Hematopoietic multipotent progenitor cell treated with erythropoietin and hydrocortisone succinate and interleukin-3 and kit ligand, for 8 days (in vitro differentiated cells): ENCODE results near the gene C9orf43.
"Not testable (repeated sequence)": the region's sequence is repeated elsewhere in the genome, so short reads cannot be mapped to it uniquely, and the experiment has no call there.

Experiments used
- DNase-seq: peaks from one replicate; pipeline ENCODE4 v3.0.0-alpha.2; 2015

The C9orf43 gene, protein sequence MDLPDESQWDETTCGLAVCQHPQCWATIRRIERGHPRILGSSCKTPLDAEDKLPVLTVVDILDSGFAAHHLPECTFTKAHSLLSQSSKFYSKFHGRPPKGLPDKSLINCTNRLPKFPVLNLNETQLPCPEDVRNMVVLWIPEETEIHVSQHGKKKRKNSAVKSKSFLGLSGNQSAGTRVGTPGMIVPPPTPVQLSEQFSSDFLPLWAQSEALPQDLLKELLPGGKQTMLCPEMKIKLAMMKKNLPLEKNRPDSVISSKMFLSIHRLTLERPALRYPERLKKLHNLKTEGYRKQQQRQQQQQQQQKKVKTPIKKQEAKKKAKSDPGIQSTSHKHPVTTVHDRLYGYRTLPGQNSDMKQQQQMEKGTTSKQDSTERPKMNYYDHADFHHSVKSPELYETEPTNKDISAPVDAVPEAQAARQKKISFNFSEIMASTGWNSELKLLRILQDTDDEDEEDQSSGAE

DNA sequence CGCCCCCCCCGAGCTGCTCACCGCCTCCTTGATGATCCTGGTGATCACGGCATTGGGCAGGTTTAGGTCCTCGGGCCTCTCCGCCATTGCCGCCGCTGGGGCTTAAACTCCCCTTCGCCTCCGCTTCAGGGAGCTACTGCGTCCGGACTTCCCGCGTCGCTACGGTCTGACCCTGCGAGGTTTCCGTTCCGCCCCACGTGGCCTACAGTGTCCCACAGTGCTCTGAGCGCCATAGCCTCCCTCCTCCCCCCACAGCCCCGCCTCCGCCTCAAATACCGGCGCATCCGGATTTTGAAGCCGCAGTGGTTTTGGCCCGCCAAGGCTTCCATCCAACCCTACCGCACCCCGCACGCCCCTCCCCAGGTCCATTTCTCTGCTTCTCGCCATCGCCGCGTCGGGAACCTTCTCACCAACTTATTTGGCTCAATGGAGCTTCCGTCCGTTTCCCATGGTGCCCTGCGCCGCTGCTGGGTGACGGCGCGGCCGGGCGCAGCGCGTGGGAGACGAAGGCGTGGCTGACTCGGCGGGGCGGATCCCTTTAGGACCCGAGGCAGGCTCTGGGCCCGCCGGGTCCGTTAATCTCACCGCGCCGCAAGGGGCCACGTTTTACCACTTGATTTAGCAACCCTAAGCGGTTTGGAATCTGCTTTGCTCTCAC lies at the start of gene C9orf43, which contains the start of gene POLE3:
TSS of gene C9orf43 (plus strand) at position 541 of the 658 bp plus-strand sequence. CDS start 2,747 bp downstream, outside the sequence.
TSS of gene POLE3 (minus strand) at position 469 of the 658 bp plus-strand sequence. CDS start at position 87, 382 bp downstream.
- peak; percentile 96 for DNase-seq

DNA sequence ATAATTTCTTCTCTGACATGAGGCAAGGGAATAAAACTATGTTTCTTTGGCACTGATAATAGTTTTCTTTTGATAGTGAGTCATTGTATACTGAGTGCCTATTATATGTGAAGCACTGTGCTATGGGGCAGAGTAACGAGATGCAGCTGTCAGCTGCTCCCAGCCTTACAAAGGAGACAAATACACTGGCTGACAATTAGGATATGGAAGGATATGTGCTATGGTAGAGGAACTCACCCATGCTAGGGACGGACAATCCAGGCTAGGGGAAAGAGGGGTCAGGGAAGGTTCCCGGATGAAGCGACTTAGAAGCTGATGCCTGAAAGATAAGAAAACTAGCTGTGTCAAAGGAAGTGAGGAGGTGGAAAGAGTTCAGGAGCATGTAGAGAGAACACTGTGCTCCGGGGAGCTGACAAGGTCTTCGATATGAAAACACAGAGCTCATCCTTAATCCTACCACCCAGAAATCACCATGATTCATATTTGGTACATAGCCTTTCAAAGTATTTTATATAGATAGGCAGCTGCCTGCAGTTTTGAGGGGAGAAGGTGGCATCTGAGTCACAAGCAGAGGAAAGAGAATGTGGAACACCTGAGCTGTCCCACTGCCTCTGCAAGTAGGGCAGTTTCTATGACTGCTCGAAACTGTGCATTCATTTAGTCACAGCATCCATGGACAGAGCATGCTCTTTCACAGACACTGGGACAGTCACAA lies 49.1 kb upstream of the C9orf43 start:
- DNase-seq: no peak

DNA sequence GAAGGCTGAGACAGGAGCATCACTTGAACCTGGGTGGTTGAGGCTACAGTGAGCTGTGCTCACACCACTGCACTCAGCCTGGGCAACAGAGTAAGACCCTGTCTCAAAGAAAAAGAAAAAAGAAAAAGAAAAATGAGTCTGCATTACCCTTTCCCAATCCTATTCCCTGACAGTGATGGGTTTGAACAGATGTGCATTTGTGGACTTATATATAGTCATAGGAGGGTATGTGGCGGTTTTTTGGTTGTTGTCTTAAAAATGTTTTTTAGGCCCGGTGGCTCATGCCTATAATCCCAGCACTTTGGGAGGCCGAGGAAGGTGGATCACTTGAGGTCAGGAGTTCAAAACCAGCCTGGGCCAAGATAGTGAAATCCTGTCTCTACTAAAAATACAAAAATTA lies 47.2 kb upstream of the C9orf43 start:
- no peak for DNase-seq

DNA sequence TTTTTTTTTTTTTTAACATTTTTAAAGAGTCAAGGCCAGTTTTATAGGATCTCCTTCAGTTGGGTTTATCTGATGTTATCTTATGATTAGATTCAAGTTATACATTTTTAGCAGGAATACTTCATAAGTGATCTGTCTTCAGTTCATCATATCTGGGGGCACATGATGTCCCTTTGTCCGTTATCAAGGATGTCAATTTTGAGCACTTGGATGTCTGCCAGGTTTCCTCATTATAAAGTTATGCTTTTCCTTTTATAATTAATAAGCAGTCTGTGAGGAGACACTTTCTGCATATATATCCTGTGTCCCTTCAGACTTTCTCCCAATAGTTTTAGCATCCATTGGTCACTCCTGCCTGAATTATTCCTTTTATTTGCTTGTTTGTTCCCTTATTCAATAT lies 45.6 kb upstream of the C9orf43 start:
- peak; percentile 81 for DNase-seq

DNA sequence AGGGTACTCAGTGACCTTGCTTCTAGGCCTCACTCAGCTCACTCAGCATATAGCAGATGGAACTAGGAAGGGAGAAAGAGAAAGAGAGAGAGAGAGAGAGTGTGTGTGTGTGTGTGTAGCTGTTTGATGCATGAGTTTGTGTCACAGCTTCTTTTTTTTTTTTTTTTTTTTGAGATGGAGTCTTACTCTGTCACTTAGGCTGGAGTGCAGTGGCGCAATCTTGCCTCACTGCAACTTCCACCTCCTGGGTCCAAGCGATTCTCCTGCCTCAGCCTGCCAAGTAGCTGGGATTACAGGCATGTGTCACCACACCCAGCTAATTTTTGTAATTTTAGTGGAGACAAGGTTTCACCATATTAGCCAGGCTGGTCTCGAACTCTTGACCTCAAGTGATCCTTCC lies 44.9 kb upstream of the C9orf43 start:
- DNase-seq: not testable (repeated sequence)

DNA sequence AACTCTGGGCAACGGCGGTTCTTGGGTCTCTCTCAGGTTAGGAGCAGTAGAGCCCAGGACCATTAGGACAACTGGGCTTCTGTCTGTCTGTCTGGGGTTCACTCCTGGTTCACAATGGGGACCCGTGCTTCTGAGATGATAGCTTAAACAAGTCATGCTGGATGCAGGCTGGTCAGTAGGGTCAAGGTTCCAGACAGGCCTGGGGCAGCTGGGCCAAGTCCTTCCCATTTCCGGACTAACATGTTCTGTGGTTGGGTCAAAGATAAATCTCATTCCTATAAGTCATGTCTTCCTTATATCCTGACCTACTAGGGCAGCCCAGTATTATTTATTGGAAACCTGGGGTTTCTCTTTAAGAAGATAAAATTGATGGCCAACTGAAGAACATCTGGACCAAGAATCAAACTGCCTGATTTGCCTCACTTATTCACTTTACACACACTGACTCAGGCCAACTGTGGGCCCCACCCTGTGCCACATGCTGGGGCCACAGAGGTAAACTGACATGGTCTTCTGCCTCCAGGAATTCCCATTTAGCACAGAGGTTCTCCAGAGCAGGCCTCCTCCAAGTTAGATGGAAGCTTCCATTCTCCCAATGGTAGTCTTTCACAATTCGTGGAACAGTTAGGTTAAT lies 42.1 kb upstream of the C9orf43 start:
- DNase-seq: no peak

DNA sequence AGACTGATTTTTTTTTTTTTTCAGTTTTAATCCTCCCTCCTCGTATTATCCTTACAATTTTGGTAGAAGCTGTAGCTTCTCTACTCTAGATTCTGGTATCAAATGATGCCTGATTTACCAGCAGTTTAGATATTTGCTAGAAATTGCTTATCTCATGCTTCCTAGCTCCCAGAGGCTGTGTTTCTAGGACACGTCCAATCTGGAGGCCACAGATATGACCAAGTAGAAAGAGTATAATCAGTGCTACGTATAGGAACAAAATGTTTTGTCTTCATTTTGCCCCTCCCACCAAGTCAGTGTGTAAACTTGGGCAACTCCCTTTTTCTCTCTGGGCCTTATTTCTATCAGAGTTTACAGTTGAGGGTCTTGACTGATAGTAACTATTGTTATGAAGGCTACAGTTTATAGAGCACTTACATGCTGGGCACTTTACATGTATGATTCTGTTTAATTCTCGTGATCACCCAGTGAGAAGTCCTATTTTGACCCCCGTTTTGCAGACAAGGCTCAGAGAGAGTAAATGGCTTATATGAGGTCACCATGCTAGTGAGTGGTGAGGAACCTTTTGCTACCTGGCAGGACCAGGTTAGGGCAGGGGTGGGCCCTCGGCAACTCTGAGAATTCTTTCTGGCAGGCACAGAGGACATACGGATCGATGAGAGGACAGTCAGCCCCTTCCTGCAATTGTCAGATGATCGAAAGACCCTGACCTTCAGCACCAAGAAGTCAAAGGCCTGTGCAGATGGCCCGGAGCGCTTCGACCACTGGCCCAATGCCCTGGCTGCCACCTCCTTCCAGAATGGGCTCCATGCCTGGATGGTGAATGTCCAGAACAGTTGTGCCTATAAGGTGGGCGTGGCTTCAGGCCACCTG lies 41.3 kb upstream of the C9orf43 start:
- DNase-seq: peak; percentile 99

DNA sequence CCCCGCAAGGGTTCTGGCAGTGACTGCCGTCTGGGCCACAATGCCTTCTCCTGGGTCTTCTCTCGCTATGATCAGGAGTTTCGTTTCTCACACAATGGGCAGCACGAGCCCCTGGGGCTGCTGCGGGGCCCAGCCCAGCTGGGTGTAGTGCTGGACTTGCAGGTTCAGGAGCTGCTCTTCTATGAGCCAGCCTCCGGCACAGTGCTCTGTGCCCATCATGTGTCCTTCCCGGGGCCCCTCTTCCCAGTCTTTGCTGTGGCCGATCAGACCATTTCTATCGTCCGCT lies 40.7 kb upstream of the C9orf43 start:
- no peak for DNase-seq

DNA sequence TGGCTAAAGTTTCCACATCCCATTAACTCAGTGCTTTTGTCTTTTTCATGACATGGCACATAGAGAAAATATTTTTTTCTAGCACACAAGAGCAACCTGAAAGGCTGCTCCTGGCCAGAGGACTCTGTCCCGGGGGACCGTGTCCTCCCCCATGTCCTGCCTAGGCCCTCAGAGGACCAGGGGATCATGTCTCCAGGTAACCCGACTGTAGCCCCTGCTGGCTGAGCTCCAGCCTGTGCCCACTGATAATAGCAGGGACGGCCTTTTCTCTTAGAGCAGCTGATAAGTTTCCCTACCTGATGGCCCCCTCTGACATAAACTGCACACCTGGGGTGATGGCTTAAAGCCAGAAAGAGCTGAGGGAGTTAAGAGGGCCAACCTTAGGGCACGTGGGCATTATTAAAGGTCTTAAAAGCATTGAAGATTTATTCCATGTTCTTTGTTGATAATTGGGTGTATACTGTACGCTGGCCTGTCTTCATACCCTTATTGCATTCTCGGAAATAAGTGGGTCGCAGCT lies 39.7 kb upstream of the C9orf43 start:
- DNase-seq: no peak

DNA sequence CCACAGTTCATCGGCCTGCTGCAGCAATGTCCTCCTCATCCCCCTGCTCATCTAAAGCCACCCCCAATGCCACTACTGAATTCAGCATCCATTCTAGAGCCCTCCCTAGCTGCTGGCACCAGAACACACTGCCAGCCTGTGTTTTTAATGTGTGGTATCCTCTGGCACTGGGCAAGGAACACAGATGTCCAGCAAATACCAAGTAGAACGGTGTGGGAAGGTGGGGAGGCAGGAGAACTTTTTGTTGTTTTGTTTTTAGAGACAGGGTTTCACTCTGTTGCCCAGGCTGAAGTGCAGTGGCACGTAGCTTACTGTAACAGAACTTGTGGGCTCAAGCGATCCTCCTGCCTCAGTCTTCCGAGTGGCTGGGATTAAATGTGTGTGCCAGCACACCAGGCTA lies 38.5 kb upstream of the C9orf43 start:
- no peak for DNase-seq

DNA sequence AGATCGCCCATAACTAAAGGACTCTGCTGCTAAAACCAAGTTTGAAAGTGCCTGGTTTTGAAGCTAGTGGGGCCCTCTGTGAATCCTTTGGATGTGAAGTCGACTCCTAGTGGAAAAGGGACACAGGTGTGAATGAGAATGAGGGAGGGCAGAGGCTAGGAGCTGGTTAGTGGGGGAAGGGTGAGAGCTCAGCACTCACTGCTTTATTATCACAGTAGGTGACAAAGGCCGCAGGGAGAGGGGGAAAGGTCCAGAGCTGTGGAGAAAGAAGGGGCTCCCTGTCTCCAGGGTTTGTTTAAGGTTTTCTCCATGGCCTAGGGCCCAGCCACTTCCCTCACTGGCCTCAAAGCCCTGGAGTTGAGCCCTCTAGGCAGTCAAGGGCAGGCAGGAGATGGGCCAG lies 37.3 kb upstream of the C9orf43 start:
- DNase-seq: no peak

DNA sequence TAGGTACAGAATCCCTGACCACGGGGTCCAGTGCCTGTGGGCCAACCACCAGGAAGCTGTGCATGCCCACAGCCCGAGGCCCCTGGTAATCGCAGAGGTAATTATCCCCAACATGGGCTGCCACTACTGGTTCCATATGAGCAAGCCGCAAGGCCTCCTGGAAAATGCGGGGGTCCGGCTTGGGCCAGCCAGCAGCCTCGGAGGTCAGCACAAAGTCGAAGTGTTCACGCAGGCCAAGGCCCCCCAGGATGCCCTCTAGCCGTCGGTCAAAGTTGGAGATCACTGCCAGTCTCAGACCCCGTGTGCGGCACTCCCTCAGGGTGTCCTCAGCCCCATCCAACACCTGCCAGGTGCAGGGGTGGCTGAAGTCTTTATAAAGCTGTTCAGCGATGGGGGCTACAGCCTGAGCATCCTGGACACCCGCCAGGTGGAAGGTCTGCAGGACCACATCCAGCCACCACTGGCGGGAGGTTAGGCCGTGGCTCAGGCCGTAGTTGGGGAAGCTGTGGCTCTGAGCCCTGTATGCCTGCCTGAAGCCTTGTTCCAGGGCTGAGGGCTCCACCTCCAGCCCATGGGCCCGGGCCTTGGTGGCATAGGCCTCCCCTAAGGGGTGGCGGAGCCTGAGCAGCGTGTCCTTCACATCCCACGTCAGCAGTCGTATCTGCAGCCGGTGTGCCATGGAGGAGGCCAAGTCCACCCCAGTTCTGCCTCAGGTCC lies 36.7 kb upstream of the C9orf43 start:
- no peak for DNase-seq

DNA sequence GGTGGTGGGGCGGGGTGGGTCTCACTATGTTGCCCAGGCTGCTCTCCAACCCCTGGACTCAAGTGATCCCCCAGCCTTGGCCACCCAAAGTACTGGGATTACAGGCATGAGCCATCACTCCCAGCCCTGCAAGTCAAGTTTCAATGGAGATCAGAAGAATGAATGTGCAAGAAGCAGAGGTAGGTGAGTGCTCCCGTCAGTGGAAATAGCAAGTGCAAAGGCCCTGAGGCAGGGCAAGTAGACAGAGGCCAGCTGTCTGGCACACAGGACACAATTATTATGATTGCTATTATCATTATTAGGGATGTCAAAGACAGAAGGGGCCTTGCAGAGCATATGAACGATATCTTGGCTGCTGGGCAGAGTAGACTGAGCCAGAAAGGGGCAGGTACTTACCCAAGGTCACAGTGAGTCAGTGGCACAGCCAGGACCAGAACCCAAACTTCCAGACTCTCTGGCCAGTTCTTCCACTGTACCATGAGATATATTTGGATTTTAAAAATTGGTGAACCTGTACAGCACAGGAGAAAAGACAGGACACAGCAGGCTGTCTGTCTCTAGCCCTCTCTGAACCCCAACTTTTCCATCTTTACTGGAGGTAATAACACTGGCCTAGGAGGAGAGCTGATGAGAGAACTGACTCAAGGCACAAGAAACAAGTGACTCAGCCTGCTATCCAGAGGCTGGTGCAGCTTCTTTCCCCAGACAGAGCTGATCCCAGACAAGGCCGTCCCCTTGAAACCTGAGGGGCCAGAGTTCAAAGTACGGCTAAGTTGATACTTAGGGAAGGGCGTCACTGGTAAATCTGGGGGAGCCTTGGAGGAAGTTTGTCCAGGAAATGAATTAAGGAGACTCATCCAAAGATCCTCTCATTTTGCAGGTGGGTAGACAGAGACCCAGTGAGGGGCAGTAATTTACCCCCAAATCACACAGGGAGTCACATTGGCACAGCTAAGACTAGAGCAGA lies 35.2 kb upstream of the C9orf43 start:
- no peak for DNase-seq

DNA sequence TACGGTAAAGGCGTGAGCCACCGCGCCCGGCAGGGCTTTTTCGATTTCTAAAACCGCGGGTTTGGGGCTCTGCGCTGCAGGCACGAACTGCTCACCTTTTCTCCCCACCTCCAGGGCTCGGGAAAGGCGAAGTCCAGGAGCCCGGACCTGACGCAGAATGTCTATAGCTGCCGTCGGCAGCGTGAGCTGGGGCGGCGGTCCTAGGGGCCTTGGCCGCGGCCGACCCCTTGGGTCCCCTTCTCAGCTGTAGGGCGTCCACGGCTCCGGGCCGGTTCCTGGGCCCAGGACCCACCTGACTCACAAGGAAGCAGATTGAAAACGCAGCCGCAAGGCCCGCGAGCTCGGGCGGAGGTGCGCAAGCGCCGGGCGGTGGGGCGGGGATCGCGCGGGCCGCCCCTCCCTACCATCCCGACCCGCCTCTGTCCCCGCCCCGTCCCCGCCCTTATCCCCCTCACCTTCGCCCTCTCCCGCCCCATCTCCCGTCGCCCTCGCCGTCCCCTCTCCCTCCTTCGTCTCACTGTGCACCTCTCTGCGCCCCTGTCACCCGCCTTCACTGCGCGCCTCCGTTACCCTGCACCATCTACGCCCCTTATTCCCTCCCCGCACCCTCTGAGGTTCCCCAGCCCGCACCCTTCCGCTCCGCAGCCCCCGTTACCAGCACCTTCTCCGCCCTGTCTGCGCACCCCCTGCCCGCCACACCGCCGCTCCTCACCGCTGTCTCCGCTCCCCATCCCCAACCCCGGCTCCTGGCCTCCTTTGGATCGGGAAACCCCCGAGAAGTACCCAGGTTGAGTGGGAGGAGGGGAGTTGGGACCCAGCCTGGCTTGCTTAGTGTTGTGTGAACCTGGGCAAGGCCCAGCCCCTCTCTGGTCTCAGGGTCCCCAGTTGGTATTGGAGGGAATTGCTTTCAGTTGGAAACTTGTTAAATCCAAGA lies 33.6 kb upstream of the C9orf43 start, which contains the start of gene HDHD3:
TSS of gene HDHD3 (minus strand) at position 353 of the 934 bp plus-strand sequence. CDS start 2,632 bp downstream, outside the sequence.
- DNase-seq: peak; percentile 81

DNA sequence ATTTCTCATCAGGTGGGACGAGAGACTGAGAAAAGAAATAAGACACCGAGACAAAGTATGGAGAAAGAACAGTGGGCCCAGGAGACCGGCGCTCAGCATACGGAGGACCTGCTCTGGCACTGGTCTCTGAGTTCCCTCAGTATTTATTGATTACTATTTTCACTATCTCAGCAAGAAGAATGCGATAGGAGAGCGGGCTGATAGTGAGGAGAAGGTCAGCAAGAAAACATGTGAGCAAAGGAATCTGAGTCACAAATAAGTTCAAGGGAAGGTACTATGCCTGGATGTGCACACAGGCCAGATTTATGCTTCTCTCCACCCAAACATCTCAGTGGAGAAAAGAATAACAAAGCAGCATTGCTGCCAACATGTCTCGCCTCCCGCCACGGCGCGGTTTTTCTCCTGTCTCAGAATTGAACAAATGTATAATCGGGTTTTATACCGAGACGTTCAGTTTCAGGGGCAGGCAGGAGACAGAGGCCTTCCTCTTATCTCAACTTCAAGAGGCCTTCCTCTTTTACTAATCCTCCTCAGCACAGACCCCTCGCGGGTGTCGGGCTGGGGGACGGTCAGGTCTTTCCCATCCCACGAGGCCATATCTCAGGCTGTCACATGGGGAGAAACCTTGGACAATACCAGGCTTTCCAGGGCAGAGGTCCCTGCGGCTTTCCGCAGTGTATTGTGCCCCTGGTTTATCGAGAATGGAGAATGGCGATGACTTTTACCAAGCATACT lies 31.3 kb upstream of the C9orf43 start:
- DNase-seq: peak; percentile 71

DNA sequence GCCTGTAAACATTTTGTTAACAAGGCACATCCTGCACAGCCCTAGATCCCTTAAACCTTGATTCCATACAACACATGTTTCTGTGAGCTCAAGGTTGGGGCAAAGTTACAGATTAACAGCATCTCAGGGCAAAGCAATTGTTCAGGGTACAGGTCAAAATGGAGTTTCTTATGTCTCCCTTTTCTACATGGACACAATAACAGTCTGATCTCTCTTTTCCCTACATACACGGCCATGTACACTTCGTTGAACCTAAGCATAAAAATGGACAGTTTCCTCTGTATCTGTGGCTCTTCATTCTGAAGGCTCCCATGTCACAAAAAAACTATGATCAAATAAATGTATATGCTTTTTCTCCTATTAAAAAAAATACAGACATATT lies 30.7 kb upstream of the C9orf43 start:
- not testable (repeated sequence) for DNase-seq

DNA sequence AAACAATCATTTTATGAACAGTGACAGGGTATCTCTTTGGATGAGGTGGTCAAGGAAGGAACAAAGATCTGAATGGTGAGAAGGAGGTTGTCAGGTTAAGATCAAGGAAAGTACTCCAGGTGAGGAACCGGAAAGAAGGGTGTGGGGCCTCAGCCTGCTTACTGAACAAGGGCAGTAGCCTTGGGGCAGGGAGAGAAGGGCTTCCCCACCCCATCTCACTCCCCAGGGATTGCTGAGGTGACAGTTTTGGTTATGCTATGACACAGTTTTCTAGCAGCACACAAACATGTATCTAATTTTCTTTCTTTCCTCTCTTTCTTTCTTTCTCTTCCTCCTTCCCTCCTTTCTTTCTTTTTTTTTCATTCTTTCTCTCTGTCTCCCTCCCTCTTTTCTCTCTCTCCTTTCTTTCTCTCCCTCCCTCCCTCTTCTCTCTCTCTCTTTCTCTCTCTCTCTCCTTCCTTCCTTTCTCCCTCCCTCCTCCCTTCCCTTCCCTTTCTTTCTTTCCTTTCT lies 29.6 kb upstream of the C9orf43 start:
- DNase-seq: no peak

DNA sequence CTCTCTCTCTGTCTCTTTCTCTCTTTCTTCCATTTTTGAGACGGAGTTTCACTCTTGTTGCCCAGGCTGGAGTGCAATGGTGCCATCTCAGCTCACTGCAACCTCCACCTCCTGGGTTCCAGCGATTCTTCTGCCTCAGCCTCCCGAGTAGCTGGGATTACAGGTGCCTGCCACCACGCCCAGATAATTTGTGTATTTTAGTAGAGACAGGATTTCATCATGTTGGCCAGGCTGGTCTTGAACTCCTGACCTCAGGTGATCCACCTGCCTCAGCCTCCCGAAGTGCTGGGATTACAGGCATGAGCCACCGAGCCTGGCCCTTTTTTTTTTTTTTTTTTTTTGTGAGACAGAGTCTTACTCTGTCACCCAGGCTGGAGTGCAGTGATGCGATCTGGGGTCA lies 29.1 kb upstream of the C9orf43 start:
- not testable (repeated sequence) for DNase-seq
